AG10803 (cell line): ENCODE data around the gene CRYBB3.
"Not testable (repeated sequence)": the region's sequence is repeated elsewhere in the genome, so short reads cannot be mapped to it uniquely, and the experiment has no call there.

Source experiments
- DNase-seq: peaks from one replicate; pipeline ENCODE4 v3.0.0; 2010; ENCODE audit warnings: low read depth
- H3K4me3 ChIP-seq: 2 replicates; pipeline ENCODE4 v1.5.1; 2011; ENCODE audit warnings: mild to moderate bottlenecking, low read length, control low read depth
- CTCF ChIP-seq: conservative IDR thresholded peaks from 2 replicates; pipeline ENCODE4 v1.5.1; 2011; ENCODE audit warnings: mild to moderate bottlenecking, low read length, control low read depth, inconsistent platforms

The CRYBB3 gene

GRCh38 chr22:25216230-25216629 lies 16.6 kb downstream of the CRYBB3 start:
- no peak overlapping the region for H3K4me3 ChIP-seq
- no peak for TF ChIP-seq CTCF
- no peak for DNase-seq

GRCh38 chr22:25219211-25219689 lies 19.6 kb downstream of the CRYBB3 start, which contains the start of gene CRYBB2:
CRYBB2 (plus strand) TSS chr22:25219639; CDS start chr22:25221430, 1,791 bp downstream.
- no peak for TF ChIP-seq CTCF
- no peak within 1 kb of the TSS for H3K4me3 ChIP-seq
- DNase-seq, result no peak

GRCh38 chr22:25219948-25220442 lies 20.3 kb downstream of the CRYBB3 start:
- no peak for DNase-seq
- no peak for TF ChIP-seq CTCF
- H3K4me3 ChIP-seq, result no peak overlapping the region

GRCh38 chr22:25221790-25222189 lies 22.1 kb downstream of the CRYBB3 start:
- TF ChIP-seq CTCF, result no peak
- no peak for DNase-seq
- no peak overlapping the region for H3K4me3 ChIP-seq

GRCh38 chr22:25223269-25223850 lies 23.7 kb downstream of the CRYBB3 start:
- TF ChIP-seq CTCF, result no peak
- H3K4me3 ChIP-seq, result no peak overlapping the region
- no peak for DNase-seq

- no peak for DNase-seq
- no peak overlapping the region for H3K4me3 ChIP-seq
- TF ChIP-seq CTCF, result no peak
Measured at GRCh38 chr22:25228822-25229221, 29.2 kb downstream of the CRYBB3 start.

- H3K4me3 ChIP-seq, DNase-seq: not testable (repeated sequence)
Measured at GRCh38 chr22:25230760-25231159, 31.1 kb downstream of the CRYBB3 start.
